Ectodermal cell (in vitro differentiated cells): ENCODE results near the gene VAV1.

Experiments
- H3K27ac ChIP-seq: 2 replicates; pipeline ENCODE4 v1.7.0; 2013; ENCODE audit warnings: mild to moderate bottlenecking, low read depth, low read length; ENCODE audit not compliant: insufficient read depth, poor library complexity, severe bottlenecking
- H3K27me3 ChIP-seq: 2 replicates; pipeline ENCODE4 v1.7.0; 2013; ENCODE audit warnings: mild to moderate bottlenecking, low read length; ENCODE audit not compliant: insufficient read depth, control insufficient read depth, poor library complexity, severe bottlenecking
- H3K36me3 ChIP-seq: one replicate; pipeline ENCODE4 v1.7.0; 2013; ENCODE audit warnings: low read length; ENCODE audit not compliant: control insufficient read depth, insufficient read depth
- H3K4me1 ChIP-seq: one replicate; pipeline ENCODE4 v1.7.0; 2013; ENCODE audit warnings: low read length; ENCODE audit not compliant: control insufficient read depth, insufficient read depth
- H3K4me3 ChIP-seq: 2 replicates; pipeline ENCODE4 v1.7.0; 2013; ENCODE audit warnings: low read depth, low read length, control low read depth; ENCODE audit not compliant: insufficient read depth
- H3K9me3 ChIP-seq: 2 replicates; pipeline ENCODE4 v1.7.0; 2013; ENCODE audit warnings: mild to moderate bottlenecking, low read length, moderate library complexity; ENCODE audit not compliant: control insufficient read depth
- WGBS, 2 experiments: methylation state at CpG; one replicate each; pipeline ENCODE4 v1.1.7; 2013; ENCODE audit warnings: missing lambda C conversion rate in 2 of 2; 5-methylcytosine and 5-hydroxymethylcytosine counted together

VAV1 gene

DNA sequence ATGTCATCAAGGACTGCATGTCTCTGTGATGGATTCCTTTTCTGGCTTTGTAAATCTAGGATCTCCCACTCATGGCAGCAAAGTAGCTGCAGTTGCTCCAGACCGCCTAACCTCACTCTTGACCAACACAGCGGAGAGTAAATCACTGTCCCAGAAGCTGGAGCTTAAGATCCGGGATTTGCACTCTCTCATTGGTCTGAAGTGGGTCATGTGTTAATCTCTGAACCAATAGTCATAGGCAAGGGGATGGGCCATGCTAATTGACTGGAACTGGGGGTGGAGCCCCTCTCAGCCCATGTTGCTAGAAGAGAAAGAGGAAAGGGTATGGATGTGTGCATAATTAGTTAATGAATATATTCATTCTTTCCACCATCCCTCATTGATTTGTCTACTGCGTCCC lies 34.0 kb downstream of the VAV1 start:
- Histone ChIP-seq H3K4me1 (no peaks in the 10 kb centered on the region), H3K9me3 (no peaks in the 10 kb centered on the region), H3K27me3 (no peaks in the 10 kb centered on the region), H3K27ac (no peak overlapping the region), H3K4me3 (no peak overlapping the region), H3K36me3 (no peaks in the 10 kb centered on the region)
- WGBS, 2 experiments = 84 to 85% methylated on average over 4 of the region's 4 CpGs

DNA sequence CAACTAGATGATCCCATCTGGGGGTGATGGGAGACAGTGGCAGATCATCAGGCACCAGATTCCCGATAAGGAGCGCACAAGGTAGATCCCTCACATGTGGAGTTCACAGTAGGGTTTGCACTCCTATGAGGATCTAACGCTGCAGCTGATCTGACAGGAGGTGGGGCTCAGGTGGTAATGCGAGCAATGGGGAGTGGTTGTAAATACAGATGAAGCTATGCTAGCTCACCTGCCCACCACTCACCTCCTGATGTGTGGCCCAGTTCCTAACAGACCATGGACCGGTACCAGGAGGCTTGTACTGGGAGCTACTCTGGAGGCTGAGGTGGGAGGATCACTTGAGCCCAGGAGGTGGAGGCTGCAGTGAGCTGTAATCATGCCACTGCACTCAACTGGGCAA lies 34.8 kb downstream of the VAV1 start:
- no peaks in the 10 kb centered on the region for H3K27me3 ChIP-seq

DNA sequence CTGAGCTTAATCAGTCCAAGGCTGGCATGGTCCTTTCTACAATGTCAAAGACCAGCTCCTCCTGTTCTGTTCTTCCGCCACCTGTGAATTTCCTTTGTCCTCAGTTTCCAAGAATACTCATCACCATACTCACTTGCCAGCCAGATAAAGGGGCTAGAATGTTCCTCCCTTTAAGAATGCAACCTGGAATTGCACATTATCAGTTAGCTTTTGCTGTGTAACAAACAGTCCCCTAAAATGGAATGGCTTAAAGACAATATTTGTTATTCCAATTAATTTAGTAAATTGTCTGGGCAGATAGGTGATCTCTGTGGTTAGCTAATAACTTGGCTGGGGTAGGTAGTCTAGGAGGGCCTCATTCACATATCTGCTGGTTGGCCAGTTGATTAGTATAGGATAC lies 36.0 kb downstream of the VAV1 start:
- WGBS, 2 experiments = 91 to 92% methylated on average over 1 of the region's 1 CpG
- Histone ChIP-seq H3K27me3 (no peaks in the 10 kb centered on the region), H3K9me3 (no peaks in the 10 kb centered on the region), H3K4me1 (no peaks in the 10 kb centered on the region), H3K27ac (no peak overlapping the region), H3K4me3 (no peak overlapping the region), H3K36me3 (no peaks in the 10 kb centered on the region)

More for the DNA sequence above, 34.8 kb downstream of the VAV1 start:
- H3K9me3 ChIP-seq = no peaks in the 10 kb centered on the region
- H3K36me3 ChIP-seq = no peaks in the 10 kb centered on the region
- H3K4me3 ChIP-seq = no peak overlapping the region
- WGBS, 2 experiments = 84 to 92% methylated on average over 5 of the region's 5 CpGs
- no peaks in the 10 kb centered on the region for H3K4me1 ChIP-seq
- no peak overlapping the region for H3K27ac ChIP-seq

DNA sequence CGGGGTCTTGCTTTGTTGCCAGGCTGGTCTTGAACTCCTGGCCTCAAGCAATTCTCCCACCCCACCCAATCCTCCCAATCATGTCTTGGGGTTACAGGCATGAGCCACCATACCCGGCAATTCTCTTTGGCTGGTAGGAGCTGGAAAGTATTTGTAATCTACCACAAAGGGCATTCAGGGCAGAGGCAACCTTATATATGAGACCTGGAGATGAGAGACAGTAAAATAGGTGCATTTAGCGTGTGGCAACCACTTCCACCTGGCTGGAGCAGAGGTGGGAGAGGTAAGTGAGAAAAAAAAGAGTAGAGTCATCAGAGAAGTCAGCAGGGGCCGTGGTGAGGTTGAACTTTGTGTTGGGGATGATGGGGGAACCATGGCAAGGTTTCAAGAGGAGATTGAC lies 36.8 kb downstream of the VAV1 start:
- Histone ChIP-seq H3K27me3 (no peaks in the 10 kb centered on the region), H3K4me3 (no peak overlapping the region), H3K4me1 (no peaks in the 10 kb centered on the region), H3K27ac (no peak overlapping the region), H3K36me3 (no peaks in the 10 kb centered on the region), H3K9me3 (no peaks in the 10 kb centered on the region)
- 63 to 67% methylated on average over 4 of the region's 4 CpGs for WGBS, 2 experiments

DNA sequence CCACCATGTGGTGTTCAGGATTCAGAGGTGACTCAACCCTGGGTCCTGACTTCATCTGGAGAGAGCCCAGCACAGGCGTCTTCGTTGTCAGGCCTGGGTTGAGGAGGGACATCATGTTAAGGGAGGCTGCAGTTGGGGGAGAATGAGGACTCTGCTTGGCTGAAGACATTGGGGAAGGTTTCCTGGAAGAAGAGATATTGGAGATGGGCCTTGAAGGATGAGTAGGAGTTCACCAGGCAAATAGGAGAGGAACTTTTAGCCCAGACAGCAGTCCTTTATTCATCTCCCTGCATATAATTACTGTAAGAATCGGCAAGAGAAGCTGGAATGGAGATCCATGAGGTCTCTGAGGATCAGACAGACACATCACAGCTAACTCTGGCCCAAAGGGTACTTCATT lies 38.9 kb downstream of the VAV1 start:
- Histone ChIP-seq H3K9me3 (no peaks in the 10 kb centered on the region), H3K27me3 (no peaks in the 10 kb centered on the region), H3K4me3 (no peak overlapping the region), H3K27ac (no peak overlapping the region), H3K36me3 (no peaks in the 10 kb centered on the region), H3K4me1 (no peaks in the 10 kb centered on the region)
- 71 to 90% methylated on average over 3 of the region's 3 CpGs for WGBS, 2 experiments

DNA sequence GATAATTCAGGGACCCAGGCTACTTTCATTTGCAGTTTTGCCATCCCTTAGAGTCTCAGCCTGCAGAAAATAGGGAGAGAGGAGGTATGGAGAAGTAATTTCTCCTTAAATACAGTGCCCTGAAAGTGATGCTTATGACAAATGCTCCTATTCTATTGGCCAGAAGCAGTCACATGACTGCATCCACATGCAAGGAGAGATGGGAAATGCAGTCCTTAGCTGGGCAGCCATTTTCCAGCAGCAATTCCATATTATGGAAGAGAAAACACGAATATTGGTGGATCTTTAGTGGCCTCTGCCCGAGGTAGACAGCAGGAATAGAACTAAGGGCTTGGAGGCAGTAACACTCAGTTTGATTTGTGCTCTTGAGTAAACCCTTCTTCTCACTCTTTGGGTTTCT lies 39.4 kb downstream of the VAV1 start:
- Histone ChIP-seq H3K36me3 (no peaks in the 10 kb centered on the region), H3K27me3 (no peaks in the 10 kb centered on the region), H3K27ac (no peak overlapping the region), H3K9me3 (no peaks in the 10 kb centered on the region), H3K4me1 (no peaks in the 10 kb centered on the region), H3K4me3 (no peak overlapping the region)
- WGBS, 2 experiments = 31 to 36% methylated on average over 2 of the region's 2 CpGs

DNA sequence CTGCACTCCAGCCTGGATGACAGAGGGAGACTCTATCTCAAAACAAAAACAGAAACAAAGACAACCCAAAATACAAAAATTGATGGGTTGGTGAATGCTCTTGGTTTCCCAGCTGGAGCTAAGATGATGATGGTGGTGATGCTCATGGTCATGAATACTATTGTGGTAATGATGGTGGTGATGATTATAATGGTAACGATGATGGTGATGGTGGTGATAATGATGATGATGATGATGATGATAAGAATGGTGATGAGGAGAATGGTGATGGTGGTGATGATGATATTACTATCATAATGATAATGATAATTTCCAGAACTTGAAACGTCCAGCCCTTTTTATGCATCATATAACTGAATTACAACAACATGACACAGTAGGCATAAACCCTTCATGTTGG lies 40.1 kb downstream of the VAV1 start:
- Histone ChIP-seq H3K36me3 (no peaks in the 10 kb centered on the region), H3K4me1 (no peaks in the 10 kb centered on the region), H3K27me3 (no peaks in the 10 kb centered on the region), H3K27ac (no peak overlapping the region), H3K9me3 (no peaks in the 10 kb centered on the region), H3K4me3 (no peak overlapping the region)
- 76 to 82% methylated on average over 2 of the region's 2 CpGs for WGBS, 2 experiments

DNA sequence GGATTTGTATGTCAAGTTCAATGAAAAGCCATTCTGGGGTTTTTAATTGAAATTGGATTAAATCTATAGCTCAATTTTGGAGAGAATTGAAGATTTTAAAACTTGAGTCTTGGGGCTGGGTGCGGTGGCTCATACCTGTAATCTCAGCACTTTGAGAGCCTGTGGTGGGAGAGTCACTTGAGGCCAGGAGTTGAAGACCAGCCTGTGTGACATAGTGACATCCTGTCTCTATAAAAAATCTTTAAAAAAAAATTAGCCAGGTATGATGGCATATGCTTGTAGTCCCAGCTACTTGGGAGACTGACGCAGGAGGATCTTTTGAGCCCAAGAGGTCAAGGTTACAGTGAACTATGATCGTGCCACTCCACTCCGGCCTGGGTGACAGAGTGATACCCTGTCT lies 41.2 kb downstream of the VAV1 start:
- Histone ChIP-seq H3K36me3 (no peaks in the 10 kb centered on the region), H3K4me3 (no peak overlapping the region), H3K4me1 (no peaks in the 10 kb centered on the region), H3K27ac (no peak overlapping the region), H3K9me3 (no peaks in the 10 kb centered on the region), H3K27me3 (no peaks in the 10 kb centered on the region)
- 71 to 84% methylated on average over 4 of the region's 4 CpGs for WGBS, 2 experiments

DNA sequence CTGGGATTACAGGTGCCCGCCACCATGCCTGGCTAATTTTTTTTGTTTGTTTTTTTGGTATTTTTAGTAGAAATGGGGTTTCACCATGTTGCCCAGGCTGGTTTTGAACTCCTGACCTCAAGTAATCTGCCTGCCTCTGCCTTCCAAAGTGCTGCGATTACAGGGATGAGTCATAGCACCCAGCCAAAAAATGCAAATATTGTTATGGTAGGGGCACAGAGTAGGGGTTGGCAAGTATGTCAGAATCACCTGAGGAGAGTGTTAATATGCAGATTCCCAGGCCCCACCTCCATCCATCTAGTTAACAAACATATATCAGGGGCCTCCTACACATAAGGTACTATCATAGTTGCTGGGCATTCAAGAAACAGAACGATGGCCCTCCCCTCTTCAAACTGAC lies 44.7 kb downstream of the VAV1 start:
- Histone ChIP-seq H3K9me3 (peaks cover 3% of the 10 kb centered on the region), H3K4me3 (no peak overlapping the region), H3K27ac (no peak overlapping the region), H3K27me3 (no peaks in the 10 kb centered on the region), H3K4me1 (no peaks in the 10 kb centered on the region), H3K36me3 (no peaks in the 10 kb centered on the region)
- 81 to 93% methylated on average over 2 to 3 of the region's 3 CpGs for WGBS, 2 experiments

DNA sequence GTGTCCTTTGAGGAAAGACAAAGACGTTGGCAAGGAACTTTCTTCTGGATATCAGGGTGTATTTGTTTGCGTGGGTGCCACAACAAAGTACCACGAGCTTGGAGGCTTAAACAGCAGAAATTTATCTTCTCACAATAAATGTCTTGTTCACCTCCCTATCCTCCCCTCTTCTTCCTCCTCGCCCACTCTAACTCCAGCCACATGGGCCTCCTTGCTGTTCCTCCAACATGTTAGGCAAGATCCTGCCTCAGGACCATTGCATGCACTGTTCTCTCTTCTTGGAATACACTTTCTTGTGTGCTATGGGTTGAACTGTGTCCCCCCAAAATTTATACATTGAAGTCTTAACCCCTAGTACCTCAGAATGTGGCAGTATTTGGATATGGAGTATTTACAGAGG lies 45.7 kb downstream of the VAV1 start:
- Histone ChIP-seq H3K9me3 (peaks cover 3% of the 10 kb centered on the region), H3K36me3 (no peaks in the 10 kb centered on the region)
- WGBS, 2 experiments = 65 to 71% methylated on average over 4 of the region's 4 CpGs

DNA sequence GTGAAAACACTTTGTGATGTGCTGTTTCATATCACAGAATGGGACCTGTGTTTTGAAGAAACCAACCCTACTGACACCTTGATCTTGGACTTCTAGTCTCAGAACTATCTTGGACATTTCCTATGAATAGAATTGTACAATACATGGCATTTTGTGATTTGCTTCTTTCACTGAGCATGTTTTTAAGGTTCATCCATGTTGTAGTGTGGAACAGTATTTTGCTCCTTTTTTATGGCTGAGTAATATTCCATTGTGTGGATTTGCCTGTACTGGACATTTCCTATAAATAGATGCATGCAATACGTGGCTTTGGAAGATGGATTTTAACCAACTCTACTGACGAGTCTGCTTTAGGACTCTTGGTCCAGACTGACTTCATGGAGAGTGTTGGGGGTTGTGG lies 46.8 kb downstream of the VAV1 start:
- Histone ChIP-seq H3K4me1 (no peaks in the 10 kb centered on the region), H3K4me3 (no peak overlapping the region), H3K27me3 (no peaks in the 10 kb centered on the region), H3K27ac (no peak overlapping the region), H3K36me3 (no peaks in the 10 kb centered on the region), H3K9me3 (peaks cover 3% of the 10 kb centered on the region)
- 48 to 62% methylated on average over 2 of the region's 2 CpGs for WGBS, 2 experiments

More for the DNA sequence above, 45.7 kb downstream of the VAV1 start:
- Histone ChIP-seq H3K27ac (no peak overlapping the region), H3K27me3 (no peaks in the 10 kb centered on the region), H3K4me3 (no peak overlapping the region), H3K4me1 (no peaks in the 10 kb centered on the region)
